H4 (cell line): ENCODE data around the gene ADRA1B. TPM values are rescaled to one million over a fixed set of nuclear protein-coding genes. Genes with fewer than 3 reads are reported as not detected.
A peak's percentile ranks its signal among the peaks of the same experiment; 100 is the strongest.

Experiments
- DNase-seq: peaks from one replicate; pipeline ENCODE4 v3.0.0-alpha.2; 2015; ENCODE audit warnings: low spot score
- total RNA-seq: library from RNA; depleted of rRNA; stranded (reverse); fragments of >200 nt; shearing (Covaris generic); gene quantifications from 2 replicates; pipeline ENCODE4 v1.2.3, GENCODE V29; 2014

Gene ADRA1B
- total RNA-seq, 1 experiment from 2014 or later = not detected

GRCh38 chr5:159928122-159928909 is 12.0 kb downstream of the ADRA1B start:
- DNase-seq = peak; percentile 62

GRCh38 chr5:159929176-159929575 is 12.9 kb downstream of the ADRA1B start:
- no peak for DNase-seq

GRCh38 chr5:159933531-159934485 is 17.5 kb downstream of the ADRA1B start:
- DNase-seq = no peak

GRCh38 chr5:159935946-159936345 is 19.7 kb downstream of the ADRA1B start:
- DNase-seq = no peak

GRCh38 chr5:159936686-159937329 is 20.5 kb downstream of the ADRA1B start:
- DNase-seq = no peak

- DNase-seq = no peak
These were observed 21.3 kb downstream of the ADRA1B start for GRCh38 chr5:159937580-159937979.

GRCh38 chr5:159943326-159943725 is 27.0 kb downstream of the ADRA1B start:
- DNase-seq = no peak

- no peak for DNase-seq
These were observed 27.8 kb downstream of the ADRA1B start for GRCh38 chr5:159944056-159944600.

GRCh38 chr5:159945359-159945758 is 29.1 kb downstream of the ADRA1B start:
- DNase-seq = no peak

- DNase-seq = no peak
These were observed 31.6 kb downstream of the ADRA1B start for GRCh38 chr5:159947708-159948358.

- DNase-seq = no peak
These were observed 35.1 kb downstream of the ADRA1B start for GRCh38 chr5:159951387-159951786.

GRCh38 chr5:159951834-159952233 is 35.6 kb downstream of the ADRA1B start:
- no peak for DNase-seq

GRCh38 chr5:159953609-159954008 is 37.3 kb downstream of the ADRA1B start:
- no peak for DNase-seq

- no peak for DNase-seq
These were observed 38.9 kb downstream of the ADRA1B start for GRCh38 chr5:159955056-159955624.

- DNase-seq = no peak
These were observed 39.8 kb downstream of the ADRA1B start for GRCh38 chr5:159956074-159956473.

GRCh38 chr5:159961176-159962160 is 45.2 kb downstream of the ADRA1B start:
- no peak for DNase-seq

- no peak for DNase-seq
These were observed 45.9 kb downstream of the ADRA1B start for GRCh38 chr5:159962214-159962613.

- DNase-seq = no peak
These were observed 47.7 kb downstream of the ADRA1B start for GRCh38 chr5:159963935-159964334.

GRCh38 chr5:159965031-159965837 is 49.0 kb downstream of the ADRA1B start:
- DNase-seq = peak; percentile 67
